Measurements from ENCODE around the gene SMCO2.

DNA sequence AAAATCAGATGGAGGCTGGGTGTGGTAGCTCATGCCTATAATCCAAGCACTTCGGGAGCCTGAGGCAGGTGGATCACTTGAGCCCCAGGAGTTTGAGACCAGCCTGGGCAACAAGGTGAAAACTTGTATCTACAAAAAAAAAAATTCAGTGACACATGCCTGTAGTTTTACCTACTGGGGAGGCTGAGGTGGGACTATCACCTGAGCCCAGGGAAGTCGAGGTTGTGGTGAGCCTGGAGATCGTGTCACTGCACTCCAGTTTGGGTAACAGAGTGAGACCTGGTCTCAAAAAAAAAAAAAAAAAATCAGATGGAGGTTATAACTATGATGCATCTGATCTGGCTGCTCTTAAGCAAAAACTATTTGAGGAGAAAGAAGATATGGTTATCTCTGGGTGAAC lies 50.9 kb downstream of the SMCO2 start:
- TF ChIP-seq, protein P1, sequence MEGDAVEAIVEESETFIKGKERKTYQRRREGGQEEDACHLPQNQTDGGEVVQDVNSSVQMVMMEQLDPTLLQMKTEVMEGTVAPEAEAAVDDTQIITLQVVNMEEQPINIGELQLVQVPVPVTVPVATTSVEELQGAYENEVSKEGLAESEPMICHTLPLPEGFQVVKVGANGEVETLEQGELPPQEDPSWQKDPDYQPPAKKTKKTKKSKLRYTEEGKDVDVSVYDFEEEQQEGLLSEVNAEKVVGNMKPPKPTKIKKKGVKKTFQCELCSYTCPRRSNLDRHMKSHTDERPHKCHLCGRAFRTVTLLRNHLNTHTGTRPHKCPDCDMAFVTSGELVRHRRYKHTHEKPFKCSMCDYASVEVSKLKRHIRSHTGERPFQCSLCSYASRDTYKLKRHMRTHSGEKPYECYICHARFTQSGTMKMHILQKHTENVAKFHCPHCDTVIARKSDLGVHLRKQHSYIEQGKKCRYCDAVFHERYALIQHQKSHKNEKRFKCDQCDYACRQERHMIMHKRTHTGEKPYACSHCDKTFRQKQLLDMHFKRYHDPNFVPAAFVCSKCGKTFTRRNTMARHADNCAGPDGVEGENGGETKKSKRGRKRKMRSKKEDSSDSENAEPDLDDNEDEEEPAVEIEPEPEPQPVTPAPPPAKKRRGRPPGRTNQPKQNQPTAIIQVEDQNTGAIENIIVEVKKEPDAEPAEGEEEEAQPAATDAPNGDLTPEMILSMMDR (IDR thresholded peaks at IDR 0.05 in 2 of 3, conservative IDR thresholded peaks at IDR 0.05 in 1 of 3; ENCODE audit: control insufficient read depth in 2 of 3, extremely low read depth in 1 of 3, insufficient read depth in 1 of 3, low read depth in 3 of 3, low read length in 3 of 3): no peak
- TF ChIP-seq RBBP5 (conservative IDR thresholded peaks at IDR 0.05) (no peak), ZZZ3 (IDR thresholded peaks at IDR 0.05; ENCODE audit: control insufficient read depth, insufficient read length, low read depth) (no peak)

Data from GM12878 (cell line).